Esophagus squamous epithelium (tissue), 5 donors: ENCODE measurements around the gene OR2AP1. TPM values are rescaled to one million over a fixed set of nuclear protein-coding genes. Genes with fewer than 3 reads are reported as not detected.
"Not testable (repeated sequence)": the region's sequence is repeated elsewhere in the genome, so short reads cannot be mapped to it uniquely, and the experiment has no call there.

ENCODE experiments used
- DNase-seq: peaks from one replicate; lab custom pipeline; 2025; lab: John Stamatoyannopoulos, UW
- H3K27ac ChIP-seq, 4 donors: fragments of 200-600 bp; sonication (generic); one replicate each; pipeline ENCODE4 v1.5.1; 2016 to 2019; ENCODE audit warnings: mild to moderate bottlenecking in 1 of 4
- H3K27me3 ChIP-seq, 4 donors: fragments of 200-600 bp; sonication (generic); 1 replicate in 3 of 4; 2 replicates in 1 of 4; pipeline versions ENCODE4 v1.5.1 to v1.6.0; 2017 to 2021; ENCODE audit warnings: antibody characterized with exemption in 1 of 4
- H3K36me3 ChIP-seq, 3 donors: fragments of 200-600 bp; sonication (generic); one replicate each; pipeline ENCODE4 v1.5.1; 2016 to 2019
- H3K4me1 ChIP-seq, 3 donors: fragments of 200-600 bp; sonication (generic); one replicate each; pipeline ENCODE4 v1.5.1; 2017 to 2019
- H3K4me3 ChIP-seq, 4 donors: fragments of 200-600 bp; sonication (generic); 1 replicate in 3 of 4; 2 replicates in 1 of 4; pipeline ENCODE4 v1.5.1; 2016 to 2019; ENCODE audit warnings: mild to moderate bottlenecking in 2 of 4, moderate library complexity in 1 of 4
- H3K9me3 ChIP-seq, 3 donors: fragments of 200-600 bp; sonication (generic); one replicate each; pipeline ENCODE4 v1.5.1; 2016 to 2019
- POLR2A ChIP-seq, 4 donors: fragments of 450-650 bp; IDR thresholded peaks; one replicate each; pipeline ENCODE4 v1.6.1; 2017; ENCODE audit warnings: antibody characterized with exemption in 4 of 4, mild to moderate bottlenecking in 4 of 4, moderate library complexity in 3 of 4
- WGBS, 2 donors: methylation state at CpG; one replicate each; pipeline ENCODE4 v1.1.5; 2018; 5-methylcytosine and 5-hydroxymethylcytosine counted together
- intact Hi-C: fragments of 100-400 bp; cut with DNase I; formaldehyde crosslinking; loops from one replicate; pipeline ENCODE4 v1.15.0; 2022
- total RNA-seq, 4 donors: library from RNA; depleted of rRNA; stranded (reverse); fragments of >200 nt; gene quantifications; one replicate each; pipeline ENCODE4 v1.1.0, GENCODE V29; 2016
- TF ChIP-seq, protein P1 (sequence below), 6 experiments: fragments of 450-650 bp in 4 of 6; fragments of 200-600 bp in 2 of 6; sonication (generic) in 2 of 6; IDR thresholded peaks; one replicate each; pipeline ENCODE4 v1.5.1; 2016 to 2019; ENCODE audit warnings: antibody characterized with exemption in 6 of 6, mild to moderate bottlenecking in 4 of 6, moderate library complexity in 4 of 6
- donor health status: DM: yes; HTN: yes; CAD: no.

Gene OR2AP1
- total RNA-seq, result not detected

DNA sequence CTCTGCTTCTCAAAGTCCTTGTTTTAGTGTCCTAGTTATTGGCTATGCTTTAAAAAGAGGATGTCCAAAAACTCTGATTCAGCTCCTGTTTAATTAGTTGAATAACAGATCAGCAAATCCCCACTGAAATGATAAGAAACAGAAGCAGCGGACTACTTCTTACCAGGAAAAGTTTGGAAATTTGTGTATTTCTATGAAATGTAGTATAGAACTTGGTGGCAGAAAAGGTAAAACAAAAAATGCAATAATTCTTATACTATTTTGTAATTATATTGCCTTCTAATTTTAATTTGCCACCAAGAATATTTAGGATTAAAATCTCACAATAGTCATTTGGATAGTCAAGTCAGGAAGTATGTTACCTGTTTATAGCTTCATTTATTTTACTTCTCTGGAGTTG lies at the start of gene OR2AP1:
TSS of gene OR2AP1 (plus strand) at position 301 of the 400 bp plus-strand sequence. CDS start 1,947 bp downstream, outside the sequence.
- DNase-seq, result no peak
- TF ChIP-seq POLR2A (IDR thresholded peaks at IDR 0.05), result no peak
- TF ChIP-seq, protein P1, sequence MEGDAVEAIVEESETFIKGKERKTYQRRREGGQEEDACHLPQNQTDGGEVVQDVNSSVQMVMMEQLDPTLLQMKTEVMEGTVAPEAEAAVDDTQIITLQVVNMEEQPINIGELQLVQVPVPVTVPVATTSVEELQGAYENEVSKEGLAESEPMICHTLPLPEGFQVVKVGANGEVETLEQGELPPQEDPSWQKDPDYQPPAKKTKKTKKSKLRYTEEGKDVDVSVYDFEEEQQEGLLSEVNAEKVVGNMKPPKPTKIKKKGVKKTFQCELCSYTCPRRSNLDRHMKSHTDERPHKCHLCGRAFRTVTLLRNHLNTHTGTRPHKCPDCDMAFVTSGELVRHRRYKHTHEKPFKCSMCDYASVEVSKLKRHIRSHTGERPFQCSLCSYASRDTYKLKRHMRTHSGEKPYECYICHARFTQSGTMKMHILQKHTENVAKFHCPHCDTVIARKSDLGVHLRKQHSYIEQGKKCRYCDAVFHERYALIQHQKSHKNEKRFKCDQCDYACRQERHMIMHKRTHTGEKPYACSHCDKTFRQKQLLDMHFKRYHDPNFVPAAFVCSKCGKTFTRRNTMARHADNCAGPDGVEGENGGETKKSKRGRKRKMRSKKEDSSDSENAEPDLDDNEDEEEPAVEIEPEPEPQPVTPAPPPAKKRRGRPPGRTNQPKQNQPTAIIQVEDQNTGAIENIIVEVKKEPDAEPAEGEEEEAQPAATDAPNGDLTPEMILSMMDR (IDR thresholded peaks at IDR 0.05), result no peak
- Histone ChIP-seq H3K9me3 (peaks cover 0 to 28% (median 19%) of the 10 kb centered on the region in 3 donors), H3K27me3 (no peaks in the 10 kb centered on the region), H3K36me3 (no peaks in the 10 kb centered on the region), H3K4me3 (no peak within 1 kb of the TSS), H3K4me1 (no peaks in the 10 kb centered on the region), H3K27ac (no peak within 1 kb of the TSS)
- intact Hi-C loops, result no loop called here
- 76 to 100% methylated on average over 1 of the region's 1 CpG for WGBS, 2 donors

DNA sequence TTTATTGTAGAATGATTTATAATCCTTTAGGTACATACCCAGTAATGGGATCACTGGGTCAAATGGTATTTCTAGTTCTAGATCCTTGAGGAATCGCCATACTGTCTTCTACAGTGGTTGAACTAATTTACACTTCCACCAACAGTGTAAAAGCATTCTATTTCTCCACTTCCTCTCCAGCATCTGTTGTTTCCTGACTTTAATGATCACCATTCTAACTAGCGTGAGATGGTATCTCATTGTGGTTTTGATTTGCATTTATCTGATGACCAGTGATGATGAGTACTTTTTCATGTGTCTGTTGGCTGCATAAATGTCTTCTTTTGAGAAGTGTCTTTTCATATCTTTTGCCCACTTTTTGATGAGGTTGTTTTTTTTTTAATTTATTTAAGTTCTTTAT lies 24.0 kb upstream of the OR2AP1 start:
- H3K4me3 ChIP-seq, H3K27ac ChIP-seq, H3K9me3 ChIP-seq, H3K36me3 ChIP-seq, H3K27me3 ChIP-seq, H3K4me1 ChIP-seq, intact Hi-C loops, DNase-seq: not testable (repeated sequence)
- WGBS, 2 donors, result 45 to 64% methylated on average over 2 of the region's 2 CpGs

DNA sequence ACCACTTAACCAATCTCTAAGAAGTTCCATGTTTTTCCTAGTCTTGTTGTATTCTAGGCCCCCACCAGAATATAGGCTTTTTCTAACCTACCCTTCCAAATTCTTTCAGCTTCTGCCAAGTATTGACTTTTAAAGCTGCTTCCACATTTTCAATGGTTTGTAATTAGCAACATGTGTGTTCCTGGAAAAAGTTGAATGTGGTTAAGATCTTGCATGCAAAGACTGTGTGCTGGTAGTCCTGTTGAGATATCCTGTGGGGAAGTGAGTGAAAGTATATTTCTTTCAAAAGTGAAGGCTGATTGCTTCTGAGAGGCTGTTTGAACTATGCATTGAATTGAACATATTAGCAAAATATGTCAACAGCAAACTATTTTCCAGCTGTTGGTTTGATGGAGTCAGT lies 23.5 kb upstream of the OR2AP1 start:
- no peak overlapping the region for H3K4me3 ChIP-seq
- H3K36me3 ChIP-seq, result no peaks in the 10 kb centered on the region
- intact Hi-C loops, result no loop called here
- H3K4me1 ChIP-seq, result no peaks in the 10 kb centered on the region
- H3K9me3 ChIP-seq, result peaks cover 0 to 8% (median 0%) of the 10 kb centered on the region in 3 donors
- no peak for TF ChIP-seq POLR2A (IDR thresholded peaks at IDR 0.05)
- TF ChIP-seq, protein P1 (IDR thresholded peaks at IDR 0.05), result no peak
- H3K27ac ChIP-seq, result no peak overlapping the region
- H3K27me3 ChIP-seq, result no peaks in the 10 kb centered on the region
- no peak for DNase-seq

DNA sequence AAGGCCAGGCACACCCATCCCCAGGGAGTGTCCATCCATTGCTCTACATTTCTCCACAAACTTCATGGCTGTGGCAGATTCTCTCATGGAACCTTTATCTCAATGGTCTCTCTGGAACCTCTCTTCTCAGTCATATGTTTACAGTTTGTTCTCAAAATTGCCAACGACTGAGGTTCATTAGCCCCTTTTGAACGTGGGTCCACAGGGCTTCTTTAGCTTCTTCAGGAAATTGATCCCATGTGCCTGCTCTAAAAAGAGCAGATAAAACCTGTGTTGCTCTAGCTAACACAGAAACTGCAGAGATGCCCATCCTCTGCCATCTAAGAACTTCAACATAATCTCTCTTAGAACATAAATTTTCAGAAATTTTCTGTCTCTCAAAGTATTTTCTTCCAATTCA lies 23.0 kb upstream of the OR2AP1 start, which contains the start of gene OR6C4:
TSS of gene OR6C4 (plus strand) at position 301 of the 400 bp plus-strand sequence. CDS start 1,625 bp downstream, outside the sequence.
- H3K9me3 ChIP-seq, result peaks cover 0 to 8% (median 0%) of the 10 kb centered on the region in 3 donors
- WGBS, 2 donors, result 23 to 30% methylated on average over 2 of the region's 2 CpGs
- H3K4me1 ChIP-seq, result no peaks in the 10 kb centered on the region
- no peak within 1 kb of the TSS for H3K4me3 ChIP-seq
- DNase-seq, result no peak
- no peak for TF ChIP-seq POLR2A (IDR thresholded peaks at IDR 0.05)
- TF ChIP-seq, protein P1 (IDR thresholded peaks at IDR 0.05), result no peak
- no peaks in the 10 kb centered on the region for H3K36me3 ChIP-seq
- intact Hi-C loops, result no loop called here
- no peak within 1 kb of the TSS for H3K27ac ChIP-seq
- no peaks in the 10 kb centered on the region for H3K27me3 ChIP-seq

DNA sequence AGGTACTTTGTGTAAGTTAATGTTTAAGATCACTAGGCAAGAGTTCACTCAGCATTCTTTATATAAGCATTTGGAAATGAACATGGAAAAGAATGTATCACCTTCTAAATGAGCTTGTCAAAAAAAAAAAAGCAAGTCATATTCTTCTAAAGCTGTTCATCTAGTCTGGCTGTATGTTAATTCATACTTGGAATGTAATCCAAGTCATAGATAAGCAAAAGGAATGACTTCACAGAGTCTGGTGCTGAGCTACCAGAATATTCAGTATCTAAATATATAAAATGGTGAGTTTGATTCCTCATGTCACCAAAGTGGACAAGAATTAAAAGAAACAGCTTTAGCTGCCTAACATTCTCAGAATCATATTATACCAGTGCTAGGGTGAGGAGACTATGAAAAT lies 18.0 kb upstream of the OR2AP1 start:
- intact Hi-C loops, result no loop called here
- H3K27ac ChIP-seq, result no peak overlapping the region
- no peak for DNase-seq
- H3K36me3 ChIP-seq, result no peaks in the 10 kb centered on the region
- H3K27me3 ChIP-seq, result no peaks in the 10 kb centered on the region
- no peaks in the 10 kb centered on the region for H3K4me1 ChIP-seq
- peaks cover 0 to 15% (median 0%) of the 10 kb centered on the region in 3 donors for H3K9me3 ChIP-seq
- no peak for TF ChIP-seq POLR2A (IDR thresholded peaks at IDR 0.05)
- TF ChIP-seq, protein P1 (IDR thresholded peaks at IDR 0.05), result no peak
- no peak overlapping the region for H3K4me3 ChIP-seq

DNA sequence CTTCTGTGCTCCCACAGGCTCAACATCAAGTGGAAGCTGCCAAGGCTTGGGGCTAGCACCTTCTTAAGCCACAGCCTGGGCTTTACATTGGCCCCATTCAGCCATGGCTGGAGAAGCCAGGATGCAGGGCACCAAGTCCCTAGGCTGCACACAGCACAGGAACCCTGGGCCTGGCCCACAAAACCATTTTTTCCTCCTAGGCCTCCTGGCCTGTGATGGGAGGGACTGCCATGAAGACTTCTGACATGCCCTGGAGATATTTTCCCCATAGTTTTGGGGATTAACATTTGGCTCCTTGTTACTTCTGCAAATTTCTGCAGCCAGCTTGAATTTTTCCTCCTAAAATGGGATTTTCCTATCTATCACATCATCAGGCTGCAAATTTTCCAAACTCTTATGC lies 2.2 kb upstream of the OR2AP1 start:
- H3K4me1 ChIP-seq, H3K36me3 ChIP-seq, DNase-seq, intact Hi-C loops, H3K27me3 ChIP-seq, H3K27ac ChIP-seq, H3K4me3 ChIP-seq: not testable (repeated sequence)
- H3K9me3 ChIP-seq, result peaks cover 0 to 28% (median 19%) of the 10 kb centered on the region in 3 donors

DNA sequence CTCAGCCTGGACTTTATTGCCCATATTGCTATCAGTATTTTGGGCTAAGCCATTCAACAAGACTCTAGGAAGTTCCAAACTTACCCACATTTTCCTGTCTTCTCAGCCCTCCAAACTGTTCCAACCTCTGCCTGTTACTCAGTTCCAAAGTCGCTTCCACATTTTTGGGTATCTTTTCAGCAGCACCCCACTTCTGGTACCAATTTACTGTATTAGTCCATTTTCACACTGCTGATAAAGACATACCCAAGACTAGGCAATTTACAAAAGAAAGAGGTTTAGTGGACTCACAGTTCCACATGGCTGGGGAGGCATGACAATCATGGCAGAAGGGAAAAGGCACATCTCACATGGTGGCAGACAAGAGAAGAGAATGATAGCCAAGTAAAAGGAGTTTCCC lies 1.6 kb upstream of the OR2AP1 start:
- H3K9me3 ChIP-seq, result peaks cover 0 to 28% (median 19%) of the 10 kb centered on the region in 3 donors
- intact Hi-C loops, H3K27ac ChIP-seq, H3K4me3 ChIP-seq, H3K4me1 ChIP-seq, H3K36me3 ChIP-seq, H3K27me3 ChIP-seq, DNase-seq: not testable (repeated sequence)
- WGBS, 2 donors, result 91 to 100% methylated on average over 1 of the region's 1 CpG
